GM18520 (cell line): ENCODE data around the gene SLC25A29.
"Not testable (repeated sequence)": the region's sequence is repeated elsewhere in the genome, so short reads cannot be mapped to it uniquely, and the experiment has no call there.

ENCODE experiments used
- ATAC-seq: cut with Tn5 transposase; IDR thresholded peaks from one replicate; pipeline ENCODE4 v1.9.1; 2021; ENCODE audit not compliant: unreplicated experiment

SLC25A29 gene

DNA sequence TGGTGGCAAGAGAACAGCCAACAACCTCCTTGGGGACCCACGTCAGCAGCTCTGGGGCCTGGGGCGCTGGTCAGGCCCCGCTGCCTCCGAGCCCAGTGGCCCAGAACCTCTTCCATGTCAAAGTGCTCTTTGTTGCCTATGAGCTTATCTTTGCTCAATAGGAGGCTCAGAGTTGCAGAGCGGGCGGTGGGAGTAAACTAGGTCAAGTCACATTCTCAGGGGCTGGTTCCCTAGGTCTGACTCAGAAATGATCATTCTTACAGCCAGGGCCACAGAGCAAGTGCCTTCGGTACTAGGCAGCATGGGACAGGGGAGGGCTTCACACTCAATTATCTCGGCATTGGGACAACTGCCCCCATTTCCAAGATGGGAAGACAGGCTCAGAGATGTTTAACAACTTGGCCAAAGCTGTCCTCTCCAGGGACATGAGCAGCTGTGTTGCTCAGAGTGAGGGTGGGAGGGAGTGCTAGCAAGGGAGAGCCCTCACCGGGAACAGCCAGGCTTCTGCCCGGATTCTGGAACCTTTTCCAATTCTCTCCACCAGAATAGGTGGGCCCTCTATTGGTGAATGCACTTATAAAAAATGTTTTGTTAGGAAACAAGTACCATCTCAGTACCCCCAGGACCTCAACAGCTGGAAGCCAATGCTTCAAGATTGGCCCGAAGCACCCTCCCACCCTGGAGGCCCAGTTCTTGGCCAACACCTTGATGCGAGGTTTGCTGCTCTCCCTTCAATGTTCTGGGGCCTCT, 11.9 kb downstream of the SLC25A29 start:
- ATAC-seq: no peak

- no peak for ATAC-seq
Observed at GRCh38 chr14:100293497-100294212, 12.6 kb downstream of the SLC25A29 start.

GRCh38 chr14:100292776-100293461, 13.3 kb downstream of the SLC25A29 start:
- ATAC-seq: no peak

GRCh38 chr14:100292301-100292775, 13.9 kb downstream of the SLC25A29 start:
- no peak for ATAC-seq

- no peak for ATAC-seq
Observed at GRCh38 chr14:100291305-100292075, 14.8 kb downstream of the SLC25A29 start.

DNA sequence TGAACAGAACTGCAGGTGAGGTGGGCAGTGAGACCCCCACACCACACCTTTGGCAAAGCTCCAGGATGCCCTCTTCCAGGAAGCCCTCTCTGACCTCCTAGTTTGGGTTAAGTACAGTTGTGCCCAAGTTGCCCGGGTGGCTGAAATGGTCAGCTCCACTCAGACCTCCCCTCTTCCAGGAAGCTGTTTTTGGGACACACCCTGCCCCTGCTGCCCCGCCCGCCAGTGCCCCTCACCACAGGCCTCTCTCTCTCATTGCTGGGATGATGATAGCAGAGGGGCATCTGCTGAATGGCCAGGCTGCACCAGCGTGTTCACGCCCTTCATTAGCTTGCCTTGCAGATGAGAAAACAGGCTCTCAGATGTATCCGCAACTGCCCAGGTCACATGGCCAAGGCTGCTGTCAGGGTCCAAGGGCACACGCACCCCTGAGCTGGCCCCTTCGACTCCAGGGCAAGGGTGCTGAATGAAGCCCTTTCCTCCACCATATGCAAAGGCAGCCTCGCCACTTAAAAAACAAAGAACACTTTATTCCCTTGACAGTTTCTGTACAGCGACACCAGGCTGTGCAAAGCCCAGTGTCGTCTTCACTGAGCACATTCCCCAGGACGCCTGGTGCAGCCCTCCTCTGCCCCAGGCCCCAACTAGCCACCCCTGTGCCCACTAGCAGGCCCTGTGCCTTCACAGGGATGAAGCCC, 15.5 kb downstream of the SLC25A29 start:
- no peak for ATAC-seq

- no peak for ATAC-seq
Observed at GRCh38 chr14:100289916-100290606, 16.2 kb downstream of the SLC25A29 start.

GRCh38 chr14:100288382-100289185, 17.7 kb downstream of the SLC25A29 start:
- no peak for ATAC-seq

GRCh38 chr14:100287998-100288295, 18.3 kb downstream of the SLC25A29 start:
- ATAC-seq: not testable (repeated sequence)

- no peak for ATAC-seq
Observed at GRCh38 chr14:100287202-100287997, 18.8 kb downstream of the SLC25A29 start.

DNA sequence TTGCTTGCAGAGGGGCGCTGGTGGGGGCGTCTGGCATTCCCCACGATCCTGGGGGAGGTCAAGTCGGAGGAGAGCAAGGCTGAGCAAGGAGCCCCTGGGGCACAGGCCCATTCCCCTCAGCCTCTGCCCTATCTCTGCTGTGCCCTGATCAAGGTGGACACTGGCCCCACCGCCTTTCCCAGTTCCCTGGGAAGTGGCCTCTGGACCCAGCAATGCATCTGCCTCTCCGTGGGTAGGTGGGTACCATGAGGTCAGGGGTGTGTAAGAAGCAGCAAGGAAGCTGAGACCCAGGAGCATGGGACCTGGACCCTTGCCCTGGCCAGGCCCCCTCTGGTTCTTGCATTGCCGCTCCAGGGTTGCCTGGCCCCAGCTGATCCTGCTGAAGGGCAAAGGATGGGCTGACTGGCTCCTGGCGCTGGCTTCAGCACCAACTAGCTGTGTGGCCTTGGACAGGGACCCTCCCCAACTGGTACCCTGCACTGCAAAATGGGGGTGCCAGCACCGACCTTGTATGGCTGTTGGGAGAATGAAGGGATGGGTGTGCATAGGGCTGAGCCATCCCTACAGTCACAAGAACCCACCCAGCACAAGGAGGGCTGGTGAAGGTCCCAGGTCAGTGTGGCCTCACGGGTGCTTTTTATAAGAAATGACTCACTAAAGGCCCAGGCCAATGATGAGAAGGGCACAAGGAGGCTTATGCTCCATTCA, 19.6 kb downstream of the SLC25A29 start:
- no peak for ATAC-seq

DNA sequence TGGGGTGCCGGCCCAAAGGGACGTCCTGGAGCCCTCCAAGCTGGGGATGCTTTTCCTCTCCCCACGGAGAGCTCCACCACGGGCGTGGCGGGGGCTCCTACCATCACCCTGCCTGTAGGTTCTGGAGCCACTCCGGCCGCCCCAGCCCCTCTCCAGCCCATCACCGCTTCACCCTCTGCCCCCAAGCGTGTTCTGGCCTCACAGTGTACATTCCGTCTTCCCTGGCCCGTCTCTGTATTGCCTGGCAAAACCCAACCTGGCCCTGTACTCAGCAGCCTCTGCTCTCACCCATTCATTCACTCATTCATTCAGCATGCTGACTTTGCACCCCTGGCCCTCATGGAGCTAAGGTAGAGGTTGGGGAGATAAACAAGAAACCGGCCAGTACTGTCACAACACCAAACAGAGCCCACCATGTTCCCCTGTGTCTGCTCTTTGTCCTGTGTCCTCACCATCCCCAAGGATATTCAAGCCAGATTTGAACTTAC, 20.3 kb downstream of the SLC25A29 start:
- no peak for ATAC-seq

DNA sequence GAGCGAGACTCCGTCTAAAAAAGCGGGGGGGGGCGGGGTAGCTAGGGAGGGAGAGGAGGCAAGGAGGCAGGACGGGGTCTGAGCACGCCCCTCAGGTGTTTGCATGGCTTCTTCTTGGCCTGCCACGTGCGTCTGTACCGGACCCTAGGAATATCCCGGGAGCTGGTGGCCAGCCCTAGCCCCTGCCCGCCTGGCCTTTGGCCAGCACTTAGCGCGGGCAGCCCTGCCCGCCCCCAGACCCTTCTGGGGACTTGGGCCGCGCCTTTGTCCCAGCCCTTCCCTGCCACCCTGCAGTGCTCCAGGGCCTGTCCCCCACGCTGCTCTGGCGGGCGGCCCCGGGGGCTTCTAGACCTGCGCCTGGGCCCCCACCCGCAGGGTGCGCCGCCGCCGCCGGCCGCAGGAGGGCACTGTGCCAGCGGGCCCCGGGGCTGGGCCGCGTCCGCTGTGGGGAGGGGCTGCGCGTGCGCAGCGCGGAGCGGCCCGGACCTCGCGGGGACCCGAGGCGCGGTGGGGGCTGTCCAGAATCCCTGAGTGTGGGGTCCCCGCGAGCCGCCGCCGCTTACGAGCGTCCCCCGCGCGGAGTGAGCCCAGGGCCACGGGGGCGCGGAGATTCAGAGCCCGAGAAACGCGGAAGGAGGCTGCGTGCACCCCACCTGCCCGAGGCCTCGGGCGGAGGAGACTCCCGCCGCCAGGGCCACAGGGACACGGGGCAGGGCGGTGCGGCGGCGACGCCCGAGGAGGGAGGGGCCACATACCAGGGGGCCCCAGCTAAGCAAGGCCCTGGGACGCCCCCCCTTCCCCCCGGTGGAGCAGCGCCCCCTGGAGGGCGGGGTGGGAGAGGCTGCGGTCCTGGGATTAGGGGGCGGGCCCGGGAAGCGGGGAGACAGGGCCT, 21.0 kb downstream of the SLC25A29 start:
- ATAC-seq: peak; percentile 81

- no peak for ATAC-seq
Observed at GRCh38 chr14:100283984-100284881, 22.0 kb downstream of the SLC25A29 start.

DNA sequence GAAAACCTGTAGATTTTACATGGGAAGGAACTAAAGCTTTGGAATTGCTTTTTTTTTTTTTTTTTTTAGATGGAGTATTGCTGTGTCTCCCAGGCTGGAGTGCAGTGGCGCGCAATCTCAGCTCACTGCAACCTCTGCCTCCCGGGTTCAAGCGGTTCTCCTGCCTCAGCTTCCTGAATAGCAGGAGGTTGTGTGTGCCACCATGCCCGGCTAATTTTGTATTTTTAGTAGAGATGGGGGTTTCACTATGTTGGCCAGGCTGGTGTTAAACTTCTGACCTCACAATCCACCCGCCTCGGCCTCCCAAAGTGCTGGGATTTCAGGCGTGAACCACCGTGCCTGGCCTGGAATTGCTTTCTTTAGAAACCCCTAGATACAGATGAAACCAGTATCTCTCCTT, 22.8 kb downstream of the SLC25A29 start:
- not testable (repeated sequence) for ATAC-seq
